ENCODE measurements around the gene DNAH12.

- TF ChIP-seq GATA2 (IDR thresholded peaks at IDR 0.05; ENCODE audit: low read depth, low read length): no peak
- TF ChIP-seq GATA3 (IDR thresholded peaks at IDR 0.05; ENCODE audit: low read depth, low read length): no peak
These were observed 122.8 kb downstream of the DNAH12 start for GRCh38 chr3:57421336-57421735.

Data from SH-SY5Y (cell line).